Measurements from ENCODE around the gene P2RY13.

GRCh38 chr3:151281671-151282324 is 47.6 kb downstream of the P2RY13 start:
- no peak for TF ChIP-seq CTCF (conservative IDR thresholded peaks at IDR 0.05; ENCODE audit: low read depth, low read length)
- TF ChIP-seq EZH2phosphoT487 (IDR thresholded peaks at IDR 0.05; ENCODE audit: borderline replicate concordance, low read length) = no peak

All from PC-3 (cell line).